A673 (cell line): ENCODE results near the gene IQGAP2.

Source experiments
- EZH2 ChIP-seq: fragments of 200-600 bp; sonication (generic); IDR thresholded peaks from 2 replicates; pipeline ENCODE4 v1.6.1; 2017; ENCODE audit warnings: borderline replicate concordance, low read depth, mild to moderate bottlenecking, mixed read lengths, antibody characterized with exemption, low read length; ENCODE audit not compliant: poor library complexity, severe bottlenecking
- TF ChIP-seq, protein P1 (sequence below): fragments of 300-800, 200-600 bp; sonication (generic); conservative IDR thresholded peaks from 2 replicates; pipeline ENCODE4 v1.5.1; 2017; ENCODE audit warnings: low read depth, mild to moderate bottlenecking, antibody characterized with exemption, low read length, moderate library complexity, mixed read lengths

DNA sequence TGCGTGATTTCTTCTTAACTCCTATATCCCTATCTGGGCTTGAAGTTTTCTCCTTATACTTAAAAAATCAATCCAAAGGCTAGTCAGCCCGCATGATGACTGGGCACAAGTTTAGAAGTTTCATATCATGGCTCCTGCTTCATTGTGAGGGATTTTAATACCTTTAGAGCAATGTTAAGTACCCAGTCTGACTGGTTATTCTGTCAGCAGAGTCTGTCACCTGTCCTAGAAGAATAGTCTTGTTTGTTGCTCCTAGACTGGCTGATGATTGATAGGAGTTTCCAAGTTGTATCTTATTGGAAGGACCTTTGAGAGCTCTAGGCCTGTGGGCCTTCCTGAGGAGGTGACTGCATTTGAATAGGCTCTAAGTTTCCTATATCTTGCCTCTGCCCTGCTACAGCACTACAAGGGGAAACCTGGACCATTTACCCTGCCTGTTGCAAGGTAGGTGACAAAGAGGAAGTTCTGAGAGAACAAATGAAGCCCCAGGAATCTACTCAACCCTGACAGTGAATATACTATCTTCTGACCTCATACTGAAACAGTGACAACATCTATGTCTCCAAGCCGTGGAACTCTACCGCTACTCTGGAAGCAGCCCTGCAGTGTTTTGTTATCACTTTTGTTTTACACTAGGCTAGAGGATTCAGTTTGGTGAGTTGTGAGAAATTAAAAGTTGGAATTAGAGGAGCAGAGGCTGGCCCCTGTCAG lies 153.6 kb downstream of the IQGAP2 start:
- TF ChIP-seq, protein P1, sequence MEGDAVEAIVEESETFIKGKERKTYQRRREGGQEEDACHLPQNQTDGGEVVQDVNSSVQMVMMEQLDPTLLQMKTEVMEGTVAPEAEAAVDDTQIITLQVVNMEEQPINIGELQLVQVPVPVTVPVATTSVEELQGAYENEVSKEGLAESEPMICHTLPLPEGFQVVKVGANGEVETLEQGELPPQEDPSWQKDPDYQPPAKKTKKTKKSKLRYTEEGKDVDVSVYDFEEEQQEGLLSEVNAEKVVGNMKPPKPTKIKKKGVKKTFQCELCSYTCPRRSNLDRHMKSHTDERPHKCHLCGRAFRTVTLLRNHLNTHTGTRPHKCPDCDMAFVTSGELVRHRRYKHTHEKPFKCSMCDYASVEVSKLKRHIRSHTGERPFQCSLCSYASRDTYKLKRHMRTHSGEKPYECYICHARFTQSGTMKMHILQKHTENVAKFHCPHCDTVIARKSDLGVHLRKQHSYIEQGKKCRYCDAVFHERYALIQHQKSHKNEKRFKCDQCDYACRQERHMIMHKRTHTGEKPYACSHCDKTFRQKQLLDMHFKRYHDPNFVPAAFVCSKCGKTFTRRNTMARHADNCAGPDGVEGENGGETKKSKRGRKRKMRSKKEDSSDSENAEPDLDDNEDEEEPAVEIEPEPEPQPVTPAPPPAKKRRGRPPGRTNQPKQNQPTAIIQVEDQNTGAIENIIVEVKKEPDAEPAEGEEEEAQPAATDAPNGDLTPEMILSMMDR, result no peak
- TF ChIP-seq EZH2, result no peak
